Stimulated activated CD4-positive, alpha-beta T cell treated with anti-CD3 and anti-CD28 coated beads, Interleukin-4, amount 100 ng/mL, for 48 hours (primary cell): Measurements from ENCODE around the gene BARHL2.

Experiments used
- DNase-seq, 2 donors: peaks; one replicate each; pipeline ENCODE4 v3.0.0-alpha.2; 2020; ENCODE audit warnings: low read depth in 2 of 2

BARHL2 gene

DNA sequence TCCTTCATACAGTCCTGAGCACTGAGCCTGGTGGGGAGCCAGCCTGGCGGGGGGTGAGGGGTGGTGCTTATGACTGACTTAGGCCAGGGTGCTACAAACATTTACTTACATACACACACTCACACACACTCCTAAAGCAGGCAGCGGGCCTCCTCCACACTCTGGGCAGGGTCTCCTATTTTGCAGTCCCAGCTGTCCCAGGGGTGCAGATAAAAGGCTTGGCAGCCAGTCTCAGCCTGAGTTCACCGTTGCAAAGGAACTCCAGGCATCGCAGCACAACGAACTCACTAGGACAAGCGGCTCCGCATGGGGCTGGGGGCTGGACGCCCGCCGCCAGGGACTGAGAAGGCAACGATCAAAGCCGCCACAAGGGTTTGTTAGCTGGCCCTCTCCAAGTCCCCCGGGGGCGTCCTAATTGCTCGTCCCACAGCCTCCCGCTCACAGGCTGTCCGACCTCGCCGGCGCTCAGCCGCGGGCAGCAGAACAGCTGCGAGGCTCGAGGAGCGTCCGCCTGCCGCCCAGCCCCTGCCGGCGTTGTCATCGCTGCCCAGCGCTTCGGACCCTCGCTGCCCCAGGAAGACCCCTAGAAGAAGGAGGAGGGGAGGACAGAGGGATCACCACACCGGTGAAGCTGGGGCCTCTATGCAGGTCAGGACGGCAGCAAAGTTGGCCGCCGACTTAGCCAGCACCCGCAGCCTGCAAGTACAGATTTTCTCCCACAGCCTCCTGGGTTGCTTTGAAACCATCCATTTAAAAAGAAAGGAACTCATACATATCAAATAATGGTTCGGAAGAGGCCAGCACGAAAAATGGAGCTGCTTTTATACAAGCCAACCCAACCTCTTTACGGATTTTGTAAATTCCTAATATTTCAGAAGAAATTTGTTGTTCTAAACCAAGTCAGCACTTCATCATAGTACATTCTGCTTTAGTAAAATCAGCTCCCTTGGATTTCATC lies 6.2 kb downstream of the BARHL2 start:
- DNase-seq: no peak

DNA sequence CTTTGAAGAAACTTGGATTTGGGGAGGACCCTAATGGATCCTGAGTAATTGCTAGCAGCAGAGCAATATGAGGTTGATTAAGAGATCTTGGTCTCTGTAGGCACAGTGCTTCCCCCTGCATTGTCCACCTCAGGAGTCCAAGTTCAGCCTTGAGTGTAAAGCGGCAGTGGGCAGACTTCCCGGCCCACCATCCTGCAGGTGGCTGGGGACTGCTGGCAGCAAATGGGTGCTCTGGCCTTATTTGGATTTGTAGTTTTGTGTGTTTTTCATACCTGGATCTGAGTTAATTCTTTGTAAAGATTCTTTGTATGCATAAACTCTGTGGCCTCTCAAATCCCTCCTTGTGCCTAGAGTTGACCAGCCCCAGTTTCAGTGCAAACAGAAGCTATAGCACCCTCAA lies 7.6 kb downstream of the BARHL2 start:
- DNase-seq: no peak

DNA sequence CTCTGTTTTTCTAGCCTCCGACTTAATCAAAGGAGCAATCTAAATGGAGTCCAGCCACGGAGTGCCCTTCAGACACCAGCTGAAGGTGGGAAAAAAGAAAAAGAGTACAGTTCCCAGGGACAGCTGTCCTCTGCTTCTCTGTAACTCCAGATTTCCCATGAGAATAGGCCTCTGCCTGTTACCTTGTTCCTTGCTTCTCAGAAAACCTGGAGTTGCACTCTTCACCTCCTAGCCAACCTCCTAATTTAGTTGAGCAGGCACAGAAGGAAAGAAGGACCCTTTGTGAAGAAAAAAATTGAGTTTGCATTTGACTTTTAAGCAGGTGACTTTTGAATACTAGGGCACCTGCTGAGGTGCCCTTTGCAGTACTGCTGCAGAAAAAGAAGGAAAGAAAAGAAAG lies 8.3 kb downstream of the BARHL2 start:
- no peak for DNase-seq

DNA sequence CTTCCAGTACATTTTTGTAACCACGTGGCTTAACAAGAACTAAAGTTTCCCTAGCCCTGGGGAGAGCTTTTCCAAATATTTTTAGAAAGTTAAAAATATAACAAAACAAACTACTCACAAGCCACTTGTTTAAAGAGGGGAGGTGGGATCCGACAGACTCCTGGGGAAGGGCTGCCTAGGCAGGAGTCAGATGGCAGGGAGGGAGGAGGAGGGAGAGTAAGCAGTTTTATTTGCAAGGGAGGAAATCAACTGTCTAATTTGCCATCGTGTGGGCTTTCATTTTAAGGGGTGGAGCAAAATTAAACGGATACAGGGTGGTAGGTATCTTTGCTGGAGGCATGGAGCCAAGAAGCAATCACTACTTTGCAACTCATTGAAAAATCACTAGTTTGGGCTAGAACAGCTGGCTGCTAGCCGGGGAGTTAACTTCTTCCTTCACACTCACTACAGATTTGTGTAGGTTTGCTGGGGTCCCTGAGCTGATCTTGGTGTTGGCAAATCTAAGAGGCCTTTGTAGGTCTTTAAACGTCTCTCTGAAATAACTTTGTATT lies 8.8 kb downstream of the BARHL2 start:
- DNase-seq: no peak

DNA sequence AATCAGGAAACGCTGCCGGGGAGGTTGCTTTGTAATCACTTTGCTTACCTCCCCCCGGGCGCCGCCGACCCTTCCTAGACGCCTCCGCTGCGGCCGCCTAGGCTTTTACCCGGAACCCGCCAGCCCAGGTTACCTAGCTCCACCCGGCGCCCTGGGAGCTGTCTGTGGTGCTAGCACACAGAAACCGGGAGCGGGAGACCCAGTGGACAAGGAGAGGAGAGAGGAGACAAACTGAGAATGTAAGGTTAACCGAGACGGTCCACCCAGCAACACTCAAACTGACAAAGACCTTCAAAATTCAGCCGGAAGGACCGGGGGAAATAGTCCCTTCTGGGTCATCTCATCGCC lies 9.8 kb downstream of the BARHL2 start:
- DNase-seq: no peak

DNA sequence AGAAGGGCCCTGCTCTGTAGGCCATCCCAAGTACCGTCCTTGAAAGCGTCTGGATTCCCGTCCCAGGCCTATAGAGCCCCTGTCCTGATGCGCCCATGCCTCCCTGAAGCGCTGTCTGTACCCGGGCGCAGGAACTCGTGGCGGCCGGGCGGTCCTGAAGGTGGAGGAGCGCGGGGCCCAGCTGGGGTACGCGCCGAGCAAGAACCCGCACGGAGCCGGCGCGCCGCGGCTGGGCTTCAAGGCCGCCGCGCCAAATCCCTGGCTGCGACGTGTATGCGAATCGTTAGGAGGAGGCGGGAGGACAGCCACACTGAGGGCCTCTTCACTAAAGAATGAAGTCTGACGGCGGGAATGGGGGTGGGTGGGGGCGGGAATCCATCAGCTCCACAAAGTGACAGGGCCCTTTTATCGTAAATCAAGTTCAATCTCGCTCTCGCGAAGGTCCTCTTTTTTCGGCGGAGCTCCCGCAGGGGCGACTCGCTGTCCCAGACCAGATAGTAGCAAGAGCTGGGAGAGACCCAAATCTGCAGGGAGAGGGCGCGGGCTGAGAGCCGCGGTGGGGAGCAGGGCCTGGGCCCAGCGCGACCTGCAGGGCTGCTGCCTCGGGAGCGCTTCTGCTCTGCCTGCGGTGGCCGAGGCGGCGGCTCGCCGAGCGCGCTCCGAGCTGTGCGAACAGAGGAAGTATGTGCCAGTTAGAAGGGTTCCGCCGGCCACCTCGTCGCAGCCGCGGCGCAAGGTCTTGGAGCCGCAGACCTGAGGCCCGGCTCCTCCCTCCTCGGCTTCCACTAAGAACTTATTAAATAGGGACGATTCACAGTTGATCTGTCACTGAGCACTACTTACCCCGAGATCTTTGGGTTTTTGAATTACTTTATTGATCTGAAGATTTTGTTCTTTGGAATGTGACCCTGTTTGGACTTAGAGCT lies 10.4 kb downstream of the BARHL2 start:
- DNase-seq: no peak

DNA sequence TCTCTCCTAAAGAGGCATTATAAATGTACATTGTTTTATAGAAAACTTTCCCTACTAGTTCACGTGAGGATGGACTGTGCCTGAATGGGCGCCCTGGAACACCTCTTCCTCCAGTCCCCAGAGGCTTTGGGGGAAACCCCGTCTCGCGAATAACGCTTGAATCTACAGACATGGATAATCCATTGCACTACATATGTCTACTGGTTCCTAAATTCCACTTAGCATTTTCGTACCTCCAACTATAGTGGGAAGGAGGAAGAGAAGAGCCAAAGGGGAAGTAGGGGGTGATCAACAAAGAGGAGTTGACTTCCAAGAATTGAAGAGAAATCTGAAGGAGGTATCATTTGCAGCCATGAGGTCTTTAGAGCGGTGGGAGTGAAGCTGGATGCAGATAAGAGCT lies 11.1 kb downstream of the BARHL2 start:
- DNase-seq: no peak

DNA sequence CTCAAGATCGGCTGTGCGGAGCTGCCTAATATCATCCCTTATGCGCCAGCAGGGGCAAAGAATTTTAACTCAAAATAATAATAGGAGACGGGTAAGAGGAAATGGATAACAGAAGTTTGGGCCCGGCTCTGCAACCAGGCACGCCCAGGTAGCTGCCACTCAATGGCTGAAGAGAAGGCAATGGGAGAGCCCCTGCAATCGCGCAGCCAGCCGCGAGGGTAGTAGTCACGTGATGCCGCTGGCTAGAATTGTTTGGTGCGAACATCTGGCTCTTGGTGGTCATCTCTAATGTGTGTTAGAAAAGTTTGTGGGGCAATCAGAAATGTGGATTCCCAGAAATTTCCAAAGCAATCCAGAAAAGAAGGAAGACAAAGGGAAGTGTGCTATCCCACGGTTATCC lies 12.3 kb downstream of the BARHL2 start:
- DNase-seq: no peak

DNA sequence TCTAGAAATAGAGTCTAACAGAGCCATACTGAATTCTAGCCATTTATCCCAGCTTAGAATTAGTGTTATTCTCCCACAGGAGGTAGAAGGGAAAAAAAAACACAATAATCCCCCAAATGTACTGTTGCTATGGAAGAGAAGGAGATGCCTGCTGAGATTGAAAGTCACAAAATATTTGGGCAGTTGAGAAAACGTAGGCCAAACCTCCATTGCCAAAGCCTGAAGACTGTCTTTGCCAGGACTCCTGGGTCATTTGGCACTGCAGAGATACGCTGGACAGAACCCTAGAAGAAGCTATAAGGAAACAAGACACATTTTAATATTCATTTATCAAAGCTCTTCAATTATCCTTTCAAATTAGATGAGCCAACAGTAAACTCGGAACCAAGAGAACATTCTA lies 22.3 kb downstream of the BARHL2 start:
- DNase-seq: no peak

DNA sequence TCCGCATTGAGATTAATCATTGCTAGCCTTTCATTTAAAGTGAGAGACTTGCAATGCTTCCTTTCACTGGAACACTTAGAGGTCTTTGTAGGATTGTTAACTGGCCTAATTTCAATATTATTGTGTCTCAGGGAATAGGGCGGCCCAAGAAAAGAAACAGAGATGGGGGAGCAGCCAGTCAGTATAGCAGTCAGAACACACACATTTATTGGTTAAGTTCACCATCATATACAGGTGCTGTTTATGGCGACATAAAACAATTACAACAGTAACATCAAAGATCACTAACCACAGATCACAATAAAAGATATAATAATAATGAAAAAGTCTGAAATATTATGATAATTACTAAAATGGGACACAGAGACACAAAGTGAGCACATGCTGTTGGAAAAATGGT lies 29.4 kb downstream of the BARHL2 start:
- DNase-seq: no peak

DNA sequence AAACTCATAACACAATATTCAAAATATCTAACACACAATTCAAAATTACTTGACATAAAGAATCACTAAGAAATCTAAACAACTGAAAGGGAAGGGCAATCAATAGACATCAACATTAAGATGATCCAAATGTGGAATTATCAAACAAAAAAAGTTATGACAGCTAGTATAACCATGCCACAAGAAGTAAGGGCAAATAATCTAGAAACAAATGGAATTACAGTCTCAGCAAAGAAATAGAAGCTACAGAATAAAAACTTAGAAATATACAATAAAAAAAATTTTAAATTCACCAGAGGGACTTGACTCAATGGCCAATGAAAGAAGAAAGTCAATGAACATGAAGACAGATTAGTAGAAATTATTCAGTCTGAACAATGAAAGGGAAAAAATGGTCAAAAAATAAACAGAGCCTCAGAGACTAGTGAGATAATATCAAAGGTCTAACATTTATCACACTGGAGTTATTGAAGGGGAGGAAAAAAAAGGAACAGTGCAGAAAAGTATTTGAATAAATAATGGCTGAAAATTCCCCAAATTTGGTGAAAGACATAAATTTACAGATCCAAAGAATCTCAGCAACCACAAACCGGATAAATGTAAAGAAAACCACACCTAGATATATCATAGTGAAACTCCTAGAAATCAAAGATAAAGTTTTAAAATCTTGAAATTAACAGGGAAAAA lies 41.8 kb downstream of the BARHL2 start:
- no peak for DNase-seq

DNA sequence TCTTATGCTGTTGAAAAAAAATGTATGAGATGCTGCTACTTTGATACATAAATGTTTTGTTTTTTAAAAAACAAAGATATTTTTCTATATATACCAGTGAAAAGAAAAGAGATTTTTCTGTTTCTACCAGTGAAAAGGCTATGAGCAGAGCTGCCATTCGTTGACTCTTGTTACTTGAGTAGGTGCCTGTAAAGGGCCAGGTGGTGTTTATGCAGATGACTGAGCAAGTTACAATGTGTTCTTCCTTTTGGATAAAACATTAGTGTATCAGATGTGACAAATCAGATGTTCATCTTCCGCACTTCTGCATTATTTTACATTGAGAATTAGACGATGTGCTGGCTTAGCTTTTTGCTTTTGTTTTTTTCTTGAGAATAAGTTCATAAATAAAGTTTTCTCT lies 45.4 kb downstream of the BARHL2 start:
- no peak for DNase-seq

DNA sequence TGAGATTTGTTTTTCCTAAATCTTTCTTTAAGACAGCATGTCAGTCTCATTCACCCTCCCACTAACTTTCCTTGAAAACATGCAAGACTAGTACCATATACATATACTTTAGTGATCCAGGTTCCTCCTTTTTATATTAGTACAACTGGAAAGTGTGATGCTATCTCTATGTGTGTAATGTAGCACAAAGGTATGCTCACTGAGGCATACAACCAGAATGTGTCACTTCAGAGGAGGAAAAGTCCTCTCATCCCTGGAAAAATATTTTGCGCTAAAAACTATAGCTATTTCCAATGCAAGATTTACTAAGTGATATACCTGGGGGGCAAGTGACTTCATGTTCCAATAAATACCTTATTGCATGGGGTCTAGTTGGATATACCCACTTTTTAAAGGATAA lies 45.9 kb downstream of the BARHL2 start:
- no peak for DNase-seq
